Cardiac fibroblast (primary cell): Measurements from ENCODE around the gene ADA.

Source experiments
- DNase-seq, 2 donors: peaks; one replicate each; pipeline versions ENCODE4 v3.0.0 to v3.0.0-alpha.2; 2010; ENCODE audit warnings: low read depth in 2 of 2
- H3K4me3 ChIP-seq, 2 donors: replicated peaks in 1 of 2; 1 replicate in 1 of 2; 2 replicates in 1 of 2; pipeline ENCODE4 v1.5.1; 2011; ENCODE audit warnings: low read depth in 2 of 2, low read length in 2 of 2, mild to moderate bottlenecking in 2 of 2, moderate library complexity in 1 of 2
- CTCF ChIP-seq: IDR thresholded peaks from one replicate; pipeline ENCODE4 v1.5.1; 2011; ENCODE audit warnings: low read depth, mild to moderate bottlenecking, low read length, inconsistent platforms

Gene ADA

GRCh38 chr20:44571362-44571988 lies 80.0 kb downstream of the ADA start:
- no peak for TF ChIP-seq CTCF
- DNase-seq, result no peak
- no peak overlapping the region for H3K4me3 ChIP-seq

GRCh38 chr20:44570367-44570766 lies 81.1 kb downstream of the ADA start:
- TF ChIP-seq CTCF, result no peak
- H3K4me3 ChIP-seq, result no peak overlapping the region
- DNase-seq, result no peak
